HepG2 (cell line): ENCODE measurements around the gene GNPDA1. TPM values are rescaled to one million over a fixed set of nuclear protein-coding genes. Genes with fewer than 3 reads are reported as not detected.

Source experiments
- ATAC-seq: fragments of 200-7000 bp; cut with Tn5 transposase; 3 replicates; pipeline ENCODE4 v1.9.1; 2020; ENCODE audit warnings: mild to moderate bottlenecking, moderate library complexity
- BruUV-seq: library from RNA; stranded (reverse); fragments of 400-500 nt; replicated peaks from 2 replicates; lab custom pipeline; 2021; lab: Mats Ljungman, UMichigan
- CTCF ChIA-PET: fragments of 300-600 bp; formaldehyde crosslinking; extraction: SDS; loops from one replicate; lab custom pipeline; 2021; ENCODE audit warnings: low total read pairs, inconsistent platforms, low intra/inter-chr PET ratio; lab: Yijun Ruan, JAX
- POLR2A ChIA-PET: fragments of 350-600 bp; sonication (Branson Sonifier 250); formaldehyde crosslinking; loops from one replicate; lab custom pipeline; 2020; ENCODE audit warnings: antibody characterized with exemption, inconsistent platforms; lab: Yijun Ruan, JAX
- DNase-seq: peaks from one replicate; pipeline ENCODE4 v3.0.0-alpha.2; 2015; ENCODE audit warnings: low spot score
- FAIRE-seq: peaks from 3 replicates; lab custom pipeline; 2011; peaks lifted over from hg19 to GRCh38; lab: Jason Lieb, UNC
- H2AFZ ChIP-seq: one replicate; pipeline ENCODE4 v1.6.1; 2011; ENCODE audit warnings: low read length, inconsistent platforms
- H3K27ac ChIP-seq: fragments of 300-600 bp; 3 replicates; pipeline ENCODE4 v1.8.0; 2011; ENCODE audit warnings: mixed run types, mild to moderate bottlenecking, mixed read lengths, low read length, inconsistent platforms; ENCODE audit not compliant: insufficient read depth; ENCODE audit errors: extremely low read length
- H3K27me3 ChIP-seq, 2 experiments: fragments of 200-600 bp in 1 of 2; 2 replicates in 1 of 2; 3 replicates in 1 of 2; pipeline versions ENCODE4 v1.6.0 to v1.8.0; 2011; ENCODE audit warnings: low read length in 2 of 2, mild to moderate bottlenecking in 2 of 2, moderate library complexity in 2 of 2, inconsistent platforms in 1 of 2; ENCODE audit not compliant: insufficient read depth in 2 of 2, control insufficient read depth in 1 of 2
- H3K36me3 ChIP-seq, 2 experiments: fragments of 200-600 bp in 1 of 2; replicated peaks in 1 of 2; 2 replicates in 1 of 2; 3 replicates in 1 of 2; pipeline versions ENCODE4 v1.5.1 to v1.8.0; 2011; ENCODE audit warnings: low read length in 2 of 2, inconsistent platforms in 1 of 2; ENCODE audit not compliant: insufficient read depth in 2 of 2, control insufficient read depth in 1 of 2
- H3K4me1 ChIP-seq: 2 replicates; pipeline ENCODE4 v1.5.1; 2012; ENCODE audit warnings: low read length, inconsistent platforms; ENCODE audit not compliant: insufficient read depth
- H3K4me2 ChIP-seq: 2 replicates; pipeline ENCODE4 v1.6.0; 2011; ENCODE audit warnings: low read depth, low read length, inconsistent platforms
- H3K4me3 ChIP-seq, 3 experiments: fragments of 200-600 bp in 1 of 3; sonication (generic), shearing (Covaris generic) in 1 of 3; replicated peaks in 1 of 3; 2 replicates each; pipeline ENCODE4 v1.5.1; 2011 to 2016; ENCODE audit warnings: low read length in 3 of 3, inconsistent platforms in 2 of 3, low read depth in 2 of 3, mild to moderate bottlenecking in 2 of 3, control low read depth in 1 of 3, mixed read lengths in 1 of 3; ENCODE audit not compliant: insufficient read depth in 1 of 3
- H3K79me2 ChIP-seq: one replicate; pipeline ENCODE4 v1.6.1; 2011; ENCODE audit warnings: low read length, inconsistent platforms; ENCODE audit not compliant: insufficient read depth
- H3K9ac ChIP-seq: 2 replicates; pipeline ENCODE4 v1.6.0; 2011; ENCODE audit warnings: mild to moderate bottlenecking, low read depth, low read length, inconsistent platforms; ENCODE audit not compliant: insufficient read depth
- H3K9me3 ChIP-seq: 2 replicates; pipeline ENCODE4 v1.5.1; 2012; ENCODE audit warnings: mild to moderate bottlenecking, low read length
- H4K20me1 ChIP-seq: 2 replicates; pipeline ENCODE4 v1.6.0; 2011; ENCODE audit warnings: inconsistent platforms, mild to moderate bottlenecking, low read length, moderate library complexity; ENCODE audit not compliant: insufficient read depth
- ELF4 ChIP-seq: sonication (generic); formaldehyde crosslinking; IDR thresholded peaks from 2 replicates; pipeline ENCODE4 v1.5.0; 2020; ENCODE audit warnings: missing genetic modification reagents, mild to moderate bottlenecking, moderate library complexity, borderline replicate concordance
- KMT2B ChIP-seq: IDR thresholded peaks from 2 replicates; pipeline ENCODE4 v1.6.1; 2016; ENCODE audit warnings: missing genetic modification reagents, missing compliant biosample characterization
- MED1 ChIP-seq: sonication (generic); formaldehyde crosslinking; IDR thresholded peaks from 2 replicates; pipeline ENCODE4 v1.4.0; 2020; ENCODE audit warnings: missing genetic modification reagents
- NR2F1 ChIP-seq, 2 experiments: fragments of 450-650 bp in 1 of 2; formaldehyde crosslinking in 1 of 2; IDR thresholded peaks; 2 replicates each; pipeline versions ENCODE4 v1.5.0 to v1.6.1; 2016 to 2020; ENCODE audit warnings: mild to moderate bottlenecking in 1 of 2, missing compliant biosample characterization in 1 of 2, missing genetic modification reagents in 1 of 2, moderate library complexity in 1 of 2
- PCBP2 ChIP-seq: fragments of 200-400 bp; formaldehyde crosslinking; optimal IDR thresholded peaks from 2 replicates; pipeline ENCODE3; 2018; ENCODE audit warnings: low read length, low read depth; ENCODE audit not compliant: poor library complexity, severe bottlenecking
- POLR2AphosphoS5 ChIP-seq: IDR thresholded peaks from 2 replicates; pipeline ENCODE4 v1.6.1; 2012; ENCODE audit warnings: low read depth, low read length
- RBFOX2 ChIP-seq: fragments of 200-400 bp; formaldehyde crosslinking; IDR thresholded peaks from 2 replicates; pipeline ENCODE4 v1.6.1; 2017; ENCODE audit warnings: low read depth, mild to moderate bottlenecking, low read length
- SALL1 ChIP-seq: sonication (generic); formaldehyde crosslinking; IDR thresholded peaks from 2 replicates; pipeline ENCODE4 v1.8.0; 2022; ENCODE audit warnings: mild to moderate bottlenecking, missing genetic modification reagents
- YEATS4 ChIP-seq: sonication (generic); formaldehyde crosslinking; IDR thresholded peaks from 2 replicates; pipeline ENCODE4 v1.4.0; 2020; ENCODE audit warnings: missing genetic modification reagents, borderline replicate concordance
- ZNF362 ChIP-seq: sonication (generic); formaldehyde crosslinking; IDR thresholded peaks from 2 replicates; pipeline ENCODE4 v1.4.0; 2020; ENCODE audit warnings: missing genetic modification reagents, mild to moderate bottlenecking, borderline replicate concordance
- ZNF574 ChIP-seq: sonication (generic); formaldehyde crosslinking; IDR thresholded peaks from 2 replicates; pipeline ENCODE4 v1.4.0; 2020; ENCODE audit warnings: missing genetic modification reagents
- ZNF639 ChIP-seq: conservative IDR thresholded peaks from 2 replicates; pipeline ENCODE4 v1.6.1; 2018; ENCODE audit warnings: missing genetic modification reagents
- ZNF792 ChIP-seq: IDR thresholded peaks from 2 replicates; pipeline ENCODE4 v1.6.1; 2016
- WGBS: methylation state at CpG from one replicate; pipeline ENCODE4 v1.1.6; 2017; ENCODE audit warnings: low lambda C conversion rate; 5-methylcytosine and 5-hydroxymethylcytosine counted together
- in situ Hi-C: cut with HindIII; loops from 2 replicates; pipeline ENCODE4 v1.10.0; 2017; ENCODE audit warnings: low pct_unique_long_range_greater_than_20kb; ENCODE audit not compliant: extremely low pct_ligation_motif_present
- intact Hi-C: fragments of 100-400 bp; cut with micrococcal nuclease; formaldehyde crosslinking; loops from one replicate; pipeline ENCODE4 v1.10.0; 2022; ENCODE audit not compliant: unreplicated experiment
- polyA plus RNA-seq, 8 experiments: library from polyadenylated mRNA; depleted of rRNA in 3 of 8; stranded (reverse) in 7 of 8; unstranded in 1 of 8; fragments of >200 nt; fragmentation: Illumina TruSeq in 4 of 8; extraction: Trizol in 4 of 8; gene quantifications; 2 replicates each; pipeline versions ENCODE4 v1.2.1 to v1.2.3, GENCODE V29; 2011 to 2016; ENCODE audit warnings: low read depth in 4 of 8, missing spikeins in 1 of 8, mixed read lengths in 1 of 8; ENCODE audit not compliant: insufficient read depth in 1 of 8
- total RNA-seq, 5 experiments: library from RNA; depleted of rRNA; stranded (reverse); fragments of >200 nt; fragmentation: Illumina TruSeq; extraction: Trizol; gene quantifications; 2 replicates each; pipeline ENCODE4 v1.2.3, GENCODE V29; 2016; ENCODE audit warnings: low read depth in 1 of 5
- TF ChIP-seq, protein P1 (sequence below): sonication (generic); formaldehyde crosslinking; IDR thresholded peaks from 2 replicates; pipeline ENCODE4 v1.8.0; 2022; ENCODE audit warnings: missing genetic modification reagents, low read depth, mild to moderate bottlenecking, borderline replicate concordance
- TF ChIP-seq, protein P2 (sequence below), 2 experiments: sonication (generic) in 1 of 2; formaldehyde crosslinking in 1 of 2; IDR thresholded peaks; 2 replicates each; pipeline versions ENCODE4 v1.4.0 to v1.6.1; 2018 to 2020; ENCODE audit warnings: missing genetic modification reagents in 2 of 2, borderline replicate concordance in 1 of 2, low read depth in 1 of 2, mild to moderate bottlenecking in 1 of 2, missing biosample characterization in 1 of 2

Gene GNPDA1
- total and polyA plus RNA-seq, 2 of the 13 experiments (the other 11 are each of a cell fraction or from before 2014, with no cell fraction given), result 6.0 to 54.1 TPM

DNA sequence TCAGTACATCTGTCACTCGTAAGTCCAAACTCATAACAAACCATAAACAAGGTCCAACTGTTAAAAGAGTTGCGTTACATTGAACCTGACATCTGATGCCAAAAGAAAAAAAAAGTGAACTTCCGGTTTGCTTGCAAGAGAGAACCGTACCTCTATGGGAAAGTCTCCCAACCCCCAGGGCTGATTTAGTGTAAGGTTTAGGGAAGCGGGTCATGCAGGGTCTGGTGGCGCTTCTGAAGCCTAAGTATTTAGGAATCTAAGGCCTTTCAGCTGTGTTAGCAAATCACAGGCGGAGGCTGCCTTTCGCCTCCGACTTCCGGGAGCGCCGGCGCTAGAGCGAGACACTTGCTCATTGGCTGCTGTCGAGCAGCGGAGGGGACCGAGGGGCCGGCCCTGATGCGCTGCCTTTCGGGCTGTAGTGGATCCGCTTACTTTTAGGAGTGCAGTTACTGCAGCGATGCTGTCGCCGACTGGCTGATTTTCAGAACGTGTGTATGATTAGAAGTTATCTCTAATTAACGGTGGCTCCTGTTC lies 12.0 kb upstream of the GNPDA1 start:
- no peaks in the 10 kb centered on the region for H3K79me2 ChIP-seq
- ChIA-PET CTCF (no interaction called here), POLR2A (interaction anchor here (1.0 to 1.7 kb wide), 3 partner anchors 12 to 101 kb away, joined by 3 to 12 read pairs (median 3); partner anchors contain the start of genes DELE1 and GNPDA1)
- no peaks in the 10 kb centered on the region for H3K36me3 ChIP-seq
- ATAC-seq (peak; percentile 100), FAIRE-seq (peak; percentile 43), DNase-seq (peak; percentile 72)
- H3K9ac ChIP-seq, result peak overlapping the region; percentile 53
- BruUV-seq, result no TSS peak
- H3K4me2 ChIP-seq, result peak overlapping the region; percentile 79
- H2AFZ ChIP-seq, result peak overlapping the region; percentile 100
- peaks cover 0 to 6% of the 10 kb centered on the region in 2 experiments; a peak in 2 of 5 replicates for H3K27me3 ChIP-seq
- H4K20me1 ChIP-seq, result no peaks in the 10 kb centered on the region
- in situ Hi-C loops, result no loop called here
- peak overlapping the region; percentile 72 to 79 (median 75) for H3K4me3 ChIP-seq
- H3K9me3 ChIP-seq, result peaks cover 6% of the 10 kb centered on the region; the same call in 1 of the 2 replicates
- intact Hi-C loops, result no loop called here
- H3K4me1 ChIP-seq, result peaks cover 16% of the 10 kb centered on the region
- peak overlapping the region; percentile 77 for H3K27ac ChIP-seq
- 0% methylated on average over 7 of the region's 26 CpGs for WGBS
- TF ChIP-seq POLR2AphosphoS5 (peak; percentile 37; the same call in 1 of the 2 replicates), NR2F1 (CRISPR knock-in tag; IDR thresholded peaks at IDR 0.05) (no peak), ZNF792 (0 out of 2 replicates have a peak, but pooled peaks have one; percentile 34), ZNF639 (no peak), ZNF574 (CRISPR knock-in tag) (peak; percentile 59), ELF4 (CRISPR knock-in tag) (peak; percentile 48; the same call in 1 of the 2 replicates), KMT2B (CRISPR knock-in tag) (0 out of 2 replicates have a peak, but pooled peaks have one; percentile 31), SALL1 (peak; percentile 48; the same call in 1 of the 2 replicates), MED1 (CRISPR knock-in tag) (peak; percentile 23; the same call in 1 of the 2 replicates), PCBP2 (no peak), YEATS4 (CRISPR knock-in tag) (peak; percentile 70; the same call in 1 of the 2 replicates), RBFOX2 (0 out of 2 replicates have a peak, but pooled peaks have one; percentile 37), ZNF362 (peak; percentile 100)
- TF ChIP-seq, protein P1, sequence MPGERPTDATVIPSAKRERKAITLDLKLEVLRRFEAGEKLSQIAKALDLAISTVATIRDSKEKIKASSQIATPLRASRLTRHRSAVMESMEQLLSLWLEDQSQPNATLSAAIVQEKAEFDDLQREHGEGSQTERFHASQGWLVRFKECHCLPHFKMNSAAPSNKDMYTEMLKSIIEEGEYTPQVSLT (CRISPR knock-in tag), result no peak
- TF ChIP-seq, protein P2, sequence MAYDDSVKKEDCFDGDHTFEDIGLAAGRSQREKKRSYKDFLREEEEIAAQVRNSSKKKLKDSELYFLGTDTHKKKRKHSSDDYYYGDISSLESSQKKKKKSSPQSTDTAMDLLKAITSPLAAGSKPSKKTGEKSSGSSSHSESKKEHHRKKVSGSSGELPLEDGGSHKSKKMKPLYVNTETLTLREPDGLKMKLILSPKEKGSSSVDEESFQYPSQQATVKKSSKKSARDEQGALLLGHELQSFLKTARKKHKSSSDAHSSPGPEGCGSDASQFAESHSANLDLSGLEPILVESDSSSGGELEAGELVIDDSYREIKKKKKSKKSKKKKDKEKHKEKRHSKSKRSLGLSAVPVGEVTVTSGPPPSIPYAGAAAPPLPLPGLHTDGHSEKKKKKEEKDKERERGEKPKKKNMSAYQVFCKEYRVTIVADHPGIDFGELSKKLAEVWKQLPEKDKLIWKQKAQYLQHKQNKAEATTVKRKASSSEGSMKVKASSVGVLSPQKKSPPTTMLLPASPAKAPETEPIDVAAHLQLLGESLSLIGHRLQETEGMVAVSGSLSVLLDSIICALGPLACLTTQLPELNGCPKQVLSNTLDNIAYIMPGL (CRISPR knock-in tag; IDR thresholded peaks at IDR 0.05; ENCODE audit: borderline replicate concordance in 1 of 2, low read depth in 1 of 2), result 0 out of 4 replicates have a peak, but pooled peaks of 1 of the 2 experiments have one; percentile 19
